ENCODE results near the gene FHIP1B. TPM values are rescaled to one million over a fixed set of nuclear protein-coding genes. Genes with fewer than 3 reads are reported as not detected.

FHIP1B gene
- total RNA-seq, 1 experiment from 2014 or later, result 32.1 TPM

DNA sequence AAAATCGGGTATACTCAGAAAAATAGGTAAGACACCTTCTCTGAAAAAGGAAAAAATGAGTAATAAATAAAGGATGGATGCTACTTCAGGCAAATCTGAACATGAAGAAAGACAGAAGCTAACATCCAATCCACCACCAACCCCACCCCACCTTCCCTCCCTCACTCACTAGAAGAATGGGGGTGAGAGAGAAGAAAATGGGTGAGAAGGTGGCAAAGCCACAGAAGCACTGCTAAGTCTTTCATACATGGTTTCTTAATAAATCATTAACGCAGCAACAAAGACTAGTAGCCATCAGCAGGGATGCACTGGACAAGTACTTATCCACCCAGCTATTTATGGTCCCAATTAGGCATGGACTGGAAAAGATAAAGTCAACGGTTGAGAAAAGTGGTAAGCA, 5.9 kb downstream of the FHIP1B start:
- Histone ChIP-seq H3K9me2 (ENCODE audit: insufficient read depth) (peaks cover 6% of the 10 kb centered on the region; the same call in 1 of the 2 replicates), H3K27ac (ENCODE audit: low read depth, low read length) (no peak overlapping the region), H3K9me3 (ENCODE audit: control insufficient read depth in 1 of 2, insufficient read depth in 1 of 2, low read depth in 1 of 2, low read length in 2 of 2) (no peaks in the 10 kb centered on the region), H4K20me1 (ENCODE audit: insufficient read depth) (no peaks in the 10 kb centered on the region), H3K36me3 (ENCODE audit: control insufficient read depth in 1 of 2, insufficient read depth in 2 of 2, low read length in 2 of 2) (peaks cover 0 to 2% of the 10 kb centered on the region in 2 experiments; a peak in 1 of 4 replicates), H3K79me2 (ENCODE audit: insufficient read depth, low read length) (peaks cover 87% of the 10 kb centered on the region), H2AFZ (ENCODE audit: low read depth, low read length, poor library complexity, severe bottlenecking) (no peak overlapping the region), H3K4me3 (replicated peaks in 1 of 2; ENCODE audit: low read depth in 1 of 2, low read length in 2 of 2) (no peak overlapping the region), H3K4me1 (ENCODE audit: control insufficient read depth in 1 of 2, insufficient read depth in 2 of 2, low read length in 2 of 2) (peaks cover 0 to 7% of the 10 kb centered on the region in 2 experiments; a peak in 2 of 4 replicates), H3K27me3 (ENCODE audit: insufficient read depth, low read length) (no peaks in the 10 kb centered on the region), H3K4me2 (ENCODE audit: low read length) (no peak overlapping the region), H3K9ac (ENCODE audit: low read length) (no peak overlapping the region)
- ATAC-seq (no peak), DNase-seq (ENCODE audit: low read depth, low spot score) (no peak)
- intact Hi-C loops (cut with micrococcal nuclease), result no loop called here
- TF ChIP-seq FOSL1 (IDR thresholded peaks at IDR 0.05; ENCODE audit: low read depth) (no peak), RAD21 (IDR thresholded peaks at IDR 0.05; ENCODE audit: low read depth) (no peak), POLR2A (IDR thresholded peaks at IDR 0.05; ENCODE audit: borderline replicate concordance, extremely low read depth, insufficient read depth, insufficient read length) (no peak), JUND (IDR thresholded peaks at IDR 0.05) (no peak), MAX (IDR thresholded peaks at IDR 0.05) (no peak), CBX3 (IDR thresholded peaks at IDR 0.05; ENCODE audit: low read depth) (no peak), SRF (IDR thresholded peaks at IDR 0.05; ENCODE audit: low read depth) (no peak), ZNF274 (IDR thresholded peaks at IDR 0.05; ENCODE audit: low read depth, low read length) (no peak), ATF3 (IDR thresholded peaks at IDR 0.05) (no peak), EZH2 (IDR thresholded peaks at IDR 0.05) (no peak), EZH2phosphoT487 (IDR thresholded peaks at IDR 0.05; ENCODE audit: borderline replicate concordance) (no peak), ELF1 (IDR thresholded peaks at IDR 0.05; ENCODE audit: borderline replicate concordance, low read depth) (no peak)
- BruUV-seq (replicated peaks), result no TSS peak
- RAD21 ChIA-PET (ENCODE audit: low non-redundant PET in 1 of 2, low total read pairs in 2 of 2, uncharacterized antibody in 2 of 2, unreplicated experiment in 2 of 2), result no interaction called here
- POLR2A ChIA-PET, result no interaction called here
- CTCF ChIA-PET, result no interaction called here

DNA sequence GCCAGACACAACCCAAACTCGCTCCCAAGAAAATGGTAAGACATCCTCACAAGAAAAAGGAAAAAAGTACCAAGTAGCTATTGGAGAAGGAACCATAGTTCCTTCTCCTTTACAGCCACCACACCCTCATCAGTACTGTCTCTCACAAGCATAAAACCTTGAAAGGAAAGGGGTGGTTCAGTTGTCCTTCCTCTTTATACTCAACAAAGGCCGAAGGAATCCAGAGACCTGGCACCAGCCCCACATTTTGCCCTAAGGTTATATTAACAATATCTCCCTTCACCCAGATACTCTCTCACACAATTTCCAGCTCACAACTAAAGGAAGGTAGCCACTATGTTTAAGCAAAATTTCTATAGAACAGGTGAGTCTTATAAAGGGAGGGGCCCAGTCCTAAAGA, 8.5 kb downstream of the FHIP1B start:
- no TSS peak for BruUV-seq (replicated peaks)
- ChIA-PET CTCF (no interaction called here), POLR2A (no interaction called here), RAD21 (ENCODE audit: low non-redundant PET in 1 of 2, low total read pairs in 2 of 2, uncharacterized antibody in 2 of 2, unreplicated experiment in 2 of 2) (no interaction called here)
- H3K4me3 ChIP-seq (replicated peaks in 1 of 2; ENCODE audit: low read depth in 1 of 2, low read length in 2 of 2), result no peak overlapping the region
- ATAC-seq, result no peak
- H3K9me3 ChIP-seq (ENCODE audit: control insufficient read depth in 1 of 2, insufficient read depth in 1 of 2, low read depth in 1 of 2, low read length in 2 of 2), result no peaks in the 10 kb centered on the region
- H3K27ac ChIP-seq (ENCODE audit: low read depth, low read length), result no peak overlapping the region
- no peak for DNase-seq (ENCODE audit: low read depth, low spot score)
- no peaks in the 10 kb centered on the region for H3K4me1 ChIP-seq (ENCODE audit: control insufficient read depth in 1 of 2, insufficient read depth in 2 of 2, low read length in 2 of 2)
- H3K9ac ChIP-seq (ENCODE audit: low read length), result no peak overlapping the region
- no peak for TF ChIP-seq ATF3 (IDR thresholded peaks at IDR 0.05)
- TF ChIP-seq MAX (IDR thresholded peaks at IDR 0.05), result no peak
- TF ChIP-seq SP1 (IDR thresholded peaks at IDR 0.05; ENCODE audit: low read depth), result no peak
- no peak for TF ChIP-seq TCF7L2 (IDR thresholded peaks at IDR 0.05; ENCODE audit: borderline replicate concordance, extremely low read depth, insufficient read depth, insufficient read length)
- TF ChIP-seq CEBPB (IDR thresholded peaks at IDR 0.05; ENCODE audit: low read depth), result no peak
- TF ChIP-seq YY1 (IDR thresholded peaks at IDR 0.05; ENCODE audit: extremely low read depth, insufficient replicate concordance, low read depth, low read length), result no peak
- TF ChIP-seq EZH2 (IDR thresholded peaks at IDR 0.05), result no peak
- TF ChIP-seq SRF (IDR thresholded peaks at IDR 0.05; ENCODE audit: low read depth), result no peak
- no peak for TF ChIP-seq ZNF274 (IDR thresholded peaks at IDR 0.05; ENCODE audit: low read depth, low read length)
- H3K79me2 ChIP-seq (ENCODE audit: insufficient read depth, low read length), result peaks cover 60% of the 10 kb centered on the region
- H3K36me3 ChIP-seq (ENCODE audit: control insufficient read depth in 1 of 2, insufficient read depth in 2 of 2, low read length in 2 of 2), result peaks cover 0 to 8% of the 10 kb centered on the region in 2 experiments; a peak in 3 of 4 replicates
- H3K4me2 ChIP-seq (ENCODE audit: low read length), result no peak overlapping the region
- H3K9me2 ChIP-seq (ENCODE audit: insufficient read depth), result no peaks in the 10 kb centered on the region
- H4K20me1 ChIP-seq (ENCODE audit: insufficient read depth), result no peaks in the 10 kb centered on the region
- no peaks in the 10 kb centered on the region for H3K27me3 ChIP-seq (ENCODE audit: insufficient read depth, low read length)
- H2AFZ ChIP-seq (ENCODE audit: low read depth, low read length, poor library complexity, severe bottlenecking), result no peak overlapping the region
- intact Hi-C loops (cut with micrococcal nuclease), result no loop called here

Measured in HCT116 (cell line).